Effector memory CD8-positive, alpha-beta T cell (primary cell): ENCODE results near the gene POLA1.
"Not testable (repeated sequence)": the region's sequence is repeated elsewhere in the genome, so short reads cannot be mapped to it uniquely, and the experiment has no call there.

Experiments
- ATAC-seq: fragments of 150-1000 bp; cut with Tn5 transposase; replicated peaks from 2 replicates; pipeline ENCODE4 v1.10.0; 2021; ENCODE audit warnings: mild to moderate bottlenecking, moderate library complexity
- DNase-seq, 3 experiments: peaks; one replicate each; pipeline ENCODE4 v3.0.0; 2021
- H3K27ac Mint-ChIP-seq, 2 donors: one replicate each; pipeline ENCODE4 v1.8.0; 2022; ENCODE audit warnings: mild to moderate bottlenecking in 2 of 2, mixed read lengths in 2 of 2, moderate library complexity in 2 of 2
- H3K27me3 Mint-ChIP-seq, 2 donors: one replicate each; pipeline ENCODE4 v1.8.0; 2022; ENCODE audit warnings: mixed read lengths in 2 of 2
- H3K36me3 Mint-ChIP-seq: one replicate; pipeline ENCODE4 v1.8.0; 2022; ENCODE audit warnings: mild to moderate bottlenecking, moderate library complexity, mixed read lengths; ENCODE audit not compliant: insufficient read depth
- H3K4me1 Mint-ChIP-seq, 2 donors: one replicate each; pipeline ENCODE4 v1.8.0; 2022; ENCODE audit warnings: low read depth in 2 of 2, mixed read lengths in 2 of 2
- H3K4me3 Mint-ChIP-seq, 2 donors: one replicate each; pipeline ENCODE4 v1.8.0; 2022; ENCODE audit warnings: mild to moderate bottlenecking in 2 of 2, mixed read lengths in 2 of 2, moderate library complexity in 2 of 2
- H3K9me3 Mint-ChIP-seq, 2 donors: one replicate each; pipeline ENCODE4 v1.8.0; 2022; ENCODE audit warnings: mixed read lengths in 2 of 2

The POLA1 gene

DNA sequence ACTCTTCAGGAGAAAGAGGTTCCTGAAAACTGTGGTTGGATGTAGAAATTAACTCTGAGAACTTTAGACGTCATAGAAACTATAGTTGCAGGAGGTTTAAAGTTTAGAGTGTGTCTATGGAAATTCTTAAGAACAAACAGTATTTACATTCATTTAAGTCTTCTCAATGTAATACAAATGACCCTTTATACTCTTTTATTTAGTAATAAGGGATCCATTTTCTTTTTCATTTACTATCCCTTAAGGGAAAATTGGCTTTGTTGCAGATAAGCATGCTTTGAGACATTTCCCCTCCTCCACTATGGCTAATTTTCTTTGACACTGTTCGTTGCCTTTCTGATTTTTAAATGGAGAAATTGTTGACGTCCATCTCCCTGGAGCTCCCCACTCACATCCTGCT, 96.4 kb downstream of the POLA1 start:
- ATAC-seq (no peak), DNase-seq (no peak)
- Mint-ChIP-seq H3K4me3 (no peak overlapping the region), H3K27me3 (no peaks in the 10 kb centered on the region), H3K36me3 (no peaks in the 10 kb centered on the region), H3K9me3 (no peaks in the 10 kb centered on the region), H3K4me1 (no peaks in the 10 kb centered on the region), H3K27ac (no peak overlapping the region)

DNA sequence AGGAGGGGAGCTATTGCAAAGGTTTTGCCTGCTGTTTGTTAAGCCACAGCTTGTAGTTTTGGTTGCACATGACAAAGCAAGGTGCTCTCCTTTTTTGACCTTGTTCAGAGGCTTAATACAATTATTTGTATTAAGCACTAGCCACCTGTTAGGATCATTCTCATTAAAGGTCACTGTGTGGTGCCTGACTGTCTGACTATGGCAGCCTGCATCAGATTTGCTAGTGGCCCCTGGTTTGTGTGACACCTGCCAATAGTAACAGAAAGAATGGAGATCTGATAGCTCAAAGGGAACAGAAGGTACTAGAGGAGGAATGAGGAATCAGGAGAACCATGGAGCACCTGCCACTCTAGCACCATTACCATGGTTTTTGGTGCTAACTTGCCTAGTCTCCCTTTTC, 102.5 kb downstream of the POLA1 start:
- no peak for DNase-seq
- H3K27me3 Mint-ChIP-seq, result no peaks in the 10 kb centered on the region
- H3K4me3 Mint-ChIP-seq, result no peak overlapping the region
- no peaks in the 10 kb centered on the region for H3K9me3 Mint-ChIP-seq
- ATAC-seq, result no peak
- no peaks in the 10 kb centered on the region for H3K4me1 Mint-ChIP-seq
- H3K27ac Mint-ChIP-seq, result no peak overlapping the region
- no peaks in the 10 kb centered on the region for H3K36me3 Mint-ChIP-seq

DNA sequence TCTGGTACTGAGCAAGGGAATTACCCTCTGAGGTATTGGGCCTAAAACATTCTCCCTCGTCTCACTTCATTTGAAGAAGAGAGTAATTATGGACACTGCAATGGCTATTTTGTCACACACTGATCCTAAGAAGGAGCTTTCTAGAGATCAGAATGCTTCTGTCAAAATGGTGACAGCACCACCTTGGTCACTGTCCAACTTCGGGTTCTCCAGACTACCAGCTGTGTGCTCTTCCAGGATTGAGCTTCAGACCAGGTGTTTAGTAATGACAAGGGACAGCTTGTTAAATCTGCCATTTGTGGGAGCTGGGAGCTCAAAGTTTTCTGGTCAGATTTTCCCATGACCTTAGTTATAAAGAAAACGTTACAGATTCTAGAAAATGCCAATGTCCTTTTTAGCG, 105.4 kb downstream of the POLA1 start:
- Mint-ChIP-seq H3K27ac (no peak overlapping the region), H3K4me3 (no peak overlapping the region), H3K27me3 (no peaks in the 10 kb centered on the region), H3K9me3 (no peaks in the 10 kb centered on the region), H3K4me1 (no peaks in the 10 kb centered on the region), H3K36me3 (no peaks in the 10 kb centered on the region)
- DNase-seq, result no peak
- ATAC-seq, result no peak

DNA sequence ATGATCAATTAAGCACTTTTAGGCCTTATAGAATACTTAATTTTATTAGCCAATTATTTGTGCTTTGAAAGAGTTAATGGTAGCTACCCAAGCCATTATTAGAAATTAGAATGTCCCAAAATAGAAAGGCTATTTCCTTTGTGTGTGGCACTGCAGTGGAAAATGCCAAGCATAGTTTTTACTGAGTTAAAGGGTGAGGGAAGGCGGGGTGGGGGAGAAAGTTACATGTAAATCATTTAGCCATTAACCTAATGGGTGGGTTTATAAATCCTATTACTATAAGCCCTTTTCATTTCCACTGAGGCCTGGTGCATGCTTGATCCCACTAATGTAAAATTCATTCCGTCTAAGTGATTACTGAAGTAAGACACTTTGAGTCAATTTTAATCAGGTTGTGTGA, 105.8 kb downstream of the POLA1 start:
- H3K27ac Mint-ChIP-seq, result no peak overlapping the region
- no peaks in the 10 kb centered on the region for H3K27me3 Mint-ChIP-seq
- H3K4me1 Mint-ChIP-seq, result no peaks in the 10 kb centered on the region
- H3K36me3 Mint-ChIP-seq, result no peaks in the 10 kb centered on the region
- ATAC-seq (no peak), DNase-seq (no peak)
- no peak overlapping the region for H3K4me3 Mint-ChIP-seq
- no peaks in the 10 kb centered on the region for H3K9me3 Mint-ChIP-seq

DNA sequence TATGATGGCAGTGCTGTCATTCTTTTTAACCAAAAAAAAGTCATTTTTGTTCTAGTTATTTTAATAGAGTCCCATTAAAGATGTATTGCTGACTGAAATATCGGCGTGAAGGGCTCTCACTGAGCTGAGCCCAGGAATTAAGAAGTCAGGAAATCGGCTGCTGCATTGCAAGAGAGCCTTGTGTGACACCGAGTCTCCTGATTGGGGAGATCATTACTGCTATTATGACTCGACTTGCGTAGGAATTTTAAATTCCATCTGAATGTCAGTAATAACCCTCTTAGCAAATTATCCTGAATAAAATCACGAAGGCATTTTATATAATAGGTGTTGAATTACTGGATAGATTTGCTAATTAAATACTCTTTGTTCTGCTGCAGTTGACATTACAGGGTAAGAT, 111.5 kb downstream of the POLA1 start:
- Mint-ChIP-seq H3K4me3 (no peak overlapping the region), H3K27ac (no peak overlapping the region), H3K4me1 (peaks cover 2 to 4% of the 10 kb centered on the region in 2 donors), H3K9me3 (no peaks in the 10 kb centered on the region), H3K36me3 (peaks cover 4% of the 10 kb centered on the region), H3K27me3 (no peaks in the 10 kb centered on the region)
- ATAC-seq (no peak), DNase-seq (no peak)

DNA sequence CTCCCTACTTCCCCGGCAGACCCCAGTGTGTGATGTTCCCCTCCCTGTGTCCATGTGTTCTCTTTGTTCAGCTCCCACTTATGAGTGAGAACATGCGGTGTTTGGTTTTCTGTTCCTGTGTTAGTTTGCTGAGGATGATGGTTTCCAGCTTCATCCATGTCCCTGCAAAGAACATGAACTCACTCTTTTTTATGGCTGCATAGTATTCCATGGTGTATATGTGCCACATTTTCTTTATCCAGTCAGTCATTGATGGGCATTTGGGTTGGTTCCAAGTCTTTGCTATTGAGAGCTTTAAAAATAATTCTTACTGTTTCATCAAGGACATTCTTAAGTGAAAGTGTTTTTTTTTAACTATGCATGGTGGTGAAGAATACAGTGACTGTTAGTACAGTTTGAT, 126.1 kb downstream of the POLA1 start:
- not testable (repeated sequence) for ATAC-seq, DNase-seq, H3K36me3 Mint-ChIP-seq, H3K27me3 Mint-ChIP-seq, H3K9me3 Mint-ChIP-seq, H3K27ac Mint-ChIP-seq, H3K4me1 Mint-ChIP-seq, H3K4me3 Mint-ChIP-seq

DNA sequence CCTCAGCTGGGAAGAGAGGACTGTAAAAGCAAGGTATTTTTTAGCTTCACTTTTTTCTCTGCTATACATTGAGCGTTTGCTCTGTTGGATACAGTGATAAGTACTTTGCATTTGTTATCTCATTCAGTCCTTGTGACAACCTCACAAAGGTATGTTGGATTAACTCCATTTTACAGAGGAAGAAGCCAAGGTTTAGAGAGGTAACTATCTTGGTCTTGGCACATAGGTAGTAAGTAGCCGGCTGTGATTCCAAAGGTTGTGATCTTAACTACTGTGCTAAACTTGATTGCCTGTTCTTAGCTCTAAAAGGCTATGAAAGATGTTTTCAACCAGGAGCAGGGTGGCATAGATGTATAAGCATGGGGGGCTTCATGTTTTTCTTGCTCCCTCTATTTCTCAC, 134.4 kb downstream of the POLA1 start:
- DNase-seq, result no peak
- H3K36me3 Mint-ChIP-seq, result peaks cover 10% of the 10 kb centered on the region
- H3K4me1 Mint-ChIP-seq, result peaks cover 0 to 2% of the 10 kb centered on the region in 2 donors
- ATAC-seq, result no peak
- H3K9me3 Mint-ChIP-seq, result no peaks in the 10 kb centered on the region
- no peaks in the 10 kb centered on the region for H3K27me3 Mint-ChIP-seq
- H3K27ac Mint-ChIP-seq, result peak overlapping the region in 1 of 2 donors; percentile 28
- no peak overlapping the region for H3K4me3 Mint-ChIP-seq

DNA sequence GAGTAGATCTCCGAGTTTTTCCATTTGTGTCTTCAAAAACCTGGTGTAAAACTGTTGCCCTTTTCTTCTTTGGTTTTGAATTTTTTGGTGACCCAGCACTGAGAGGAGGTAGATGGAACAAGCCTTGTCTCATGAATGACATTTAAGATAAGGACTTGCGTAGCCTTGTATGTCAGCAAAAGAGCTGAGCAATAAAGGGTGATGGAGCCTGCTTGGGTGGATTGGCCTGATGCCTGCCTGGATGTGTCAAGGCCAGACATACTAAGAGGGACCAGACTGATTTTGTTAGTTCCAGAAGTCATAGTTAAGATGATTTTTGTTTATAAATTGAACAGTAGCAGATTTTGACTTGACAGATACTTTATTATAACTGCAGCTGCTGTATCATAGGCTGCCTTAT, 134.9 kb downstream of the POLA1 start:
- peaks cover 8% of the 10 kb centered on the region for H3K36me3 Mint-ChIP-seq
- H3K4me3 Mint-ChIP-seq, result no peak overlapping the region
- H3K27ac Mint-ChIP-seq, result no peak overlapping the region

DNA sequence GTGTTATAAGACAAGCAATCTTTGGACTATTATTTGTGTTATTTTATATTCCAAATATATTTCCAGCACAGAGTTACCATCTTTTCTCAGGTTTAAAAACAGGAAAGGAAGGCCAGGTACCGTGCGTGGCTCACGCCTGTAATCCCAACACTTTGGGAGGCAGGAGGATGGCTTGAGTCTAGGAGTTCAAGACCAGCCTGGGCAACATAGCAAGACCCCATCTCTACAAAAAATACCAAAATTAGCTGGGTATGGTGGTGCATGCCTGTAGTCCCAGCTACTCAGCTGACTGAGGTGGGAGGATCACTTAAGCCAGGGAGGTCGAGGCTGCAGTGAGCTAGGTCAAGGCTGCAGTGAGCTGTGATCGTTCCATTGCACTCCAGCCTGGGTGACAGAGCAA, 140.0 kb downstream of the POLA1 start:
- Mint-ChIP-seq H3K27me3 (no peaks in the 10 kb centered on the region), H3K27ac (no peak overlapping the region), H3K36me3 (peaks cover 5% of the 10 kb centered on the region), H3K9me3 (no peaks in the 10 kb centered on the region), H3K4me3 (no peak overlapping the region), H3K4me1 (peaks cover 0 to 2% of the 10 kb centered on the region in 2 donors)
- DNase-seq (no peak), ATAC-seq (no peak)

More for the DNA sequence above, 134.9 kb downstream of the POLA1 start:
- ATAC-seq (no peak), DNase-seq (no peak)
- no peaks in the 10 kb centered on the region for H3K27me3 Mint-ChIP-seq
- no peaks in the 10 kb centered on the region for H3K9me3 Mint-ChIP-seq
- H3K4me1 Mint-ChIP-seq, result peaks cover 0 to 2% of the 10 kb centered on the region in 2 donors

DNA sequence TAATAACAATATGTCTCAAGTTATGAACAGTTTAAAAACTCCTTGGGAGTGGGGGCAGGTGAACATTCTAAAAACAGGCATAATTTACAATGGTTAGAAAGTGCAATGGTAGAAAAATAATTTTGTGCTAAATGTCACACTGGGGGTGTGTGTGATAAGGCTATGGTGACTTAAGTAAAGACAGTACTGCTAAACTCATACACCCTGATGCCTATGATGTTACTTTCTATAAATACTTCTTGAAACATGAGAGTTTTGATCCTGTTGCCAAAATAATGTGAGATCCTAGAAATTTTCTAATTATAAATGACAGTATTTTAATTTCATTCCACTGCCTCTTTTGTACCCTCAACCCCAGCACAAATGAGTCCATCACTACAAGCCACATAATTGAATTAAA, 144.2 kb downstream of the POLA1 start:
- DNase-seq (no peak), ATAC-seq (no peak)
- no peak overlapping the region for H3K4me3 Mint-ChIP-seq

DNA sequence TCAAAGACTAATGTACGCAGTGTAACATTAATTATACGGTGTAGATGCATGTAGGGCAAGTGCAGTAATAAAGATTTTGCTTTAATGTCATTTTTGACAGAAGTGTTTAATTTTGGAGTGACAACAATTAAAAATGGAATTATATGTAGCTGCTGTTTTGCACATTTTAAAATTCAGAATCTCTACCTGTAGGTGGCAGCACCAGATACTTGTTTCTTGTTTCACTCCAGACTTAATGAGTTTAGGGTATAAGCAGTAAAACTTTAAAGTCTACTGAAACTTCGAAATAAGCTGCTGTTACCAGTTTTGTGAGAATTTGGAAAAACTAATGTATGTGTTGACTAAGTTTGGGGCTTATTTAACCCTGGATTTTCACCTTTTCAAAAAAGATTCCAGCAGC, 144.9 kb downstream of the POLA1 start:
- H3K27ac Mint-ChIP-seq, result no peak overlapping the region

More for the DNA sequence above, 144.2 kb downstream of the POLA1 start:
- Mint-ChIP-seq H3K36me3 (peaks cover 5% of the 10 kb centered on the region), H3K27ac (no peak overlapping the region), H3K27me3 (no peaks in the 10 kb centered on the region), H3K9me3 (no peaks in the 10 kb centered on the region), H3K4me1 (no peaks in the 10 kb centered on the region)

DNA sequence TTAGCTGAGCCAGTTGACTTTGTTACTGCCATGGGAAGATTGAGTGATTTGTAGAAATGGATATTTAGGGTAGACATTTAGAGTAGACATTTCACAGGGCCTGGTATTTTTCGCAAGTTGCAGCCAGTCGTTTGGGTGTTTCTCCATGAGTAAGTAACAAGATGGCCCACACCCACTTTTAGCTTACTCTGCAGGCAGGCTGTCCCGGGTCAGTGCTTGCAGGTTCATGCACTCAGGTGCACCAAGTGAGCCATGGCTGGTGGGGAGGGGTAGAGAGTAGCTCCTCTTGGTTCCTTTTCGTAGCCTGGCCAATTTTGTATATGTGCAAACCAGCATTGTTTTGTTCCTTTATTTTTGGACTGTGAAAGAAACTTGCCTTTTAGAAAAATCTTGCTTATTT, 145.6 kb downstream of the POLA1 start:
- no peak for DNase-seq
- Mint-ChIP-seq H3K27me3 (no peaks in the 10 kb centered on the region), H3K27ac (no peak overlapping the region)

More for the DNA sequence above, 144.9 kb downstream of the POLA1 start:
- ATAC-seq, result no peak
- H3K9me3 Mint-ChIP-seq, result no peaks in the 10 kb centered on the region
- no peak overlapping the region for H3K4me3 Mint-ChIP-seq
- peak; percentile 1 to 4 (median 1) for DNase-seq
- H3K36me3 Mint-ChIP-seq, result peaks cover 5% of the 10 kb centered on the region
- no peaks in the 10 kb centered on the region for H3K27me3 Mint-ChIP-seq
- no peaks in the 10 kb centered on the region for H3K4me1 Mint-ChIP-seq

DNA sequence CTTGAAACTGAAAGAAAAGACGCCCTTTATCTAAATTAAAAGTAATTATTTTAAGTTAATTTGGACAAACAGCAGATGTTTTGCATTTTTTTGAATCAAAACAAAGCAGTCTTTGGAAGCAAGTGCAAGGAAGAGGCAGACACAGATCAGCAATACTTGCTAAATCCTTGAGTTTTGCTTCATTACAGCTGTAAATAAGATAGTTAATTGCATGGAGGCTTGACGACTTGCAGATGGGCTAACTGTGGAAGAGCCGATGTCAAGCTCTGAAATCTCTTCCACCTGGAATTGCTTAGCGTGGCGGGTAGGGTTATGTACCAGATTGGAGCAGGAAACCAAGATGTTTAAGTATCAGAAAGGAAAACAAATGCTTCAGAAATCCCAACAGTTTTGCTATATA, 148.8 kb downstream of the POLA1 start:
- no peak for DNase-seq
- Mint-ChIP-seq H3K36me3 (no peaks in the 10 kb centered on the region), H3K4me3 (no peak overlapping the region), H3K9me3 (no peaks in the 10 kb centered on the region), H3K27ac (no peak overlapping the region), H3K4me1 (no peaks in the 10 kb centered on the region), H3K27me3 (no peaks in the 10 kb centered on the region)
- ATAC-seq, result no peak

More for the DNA sequence above, 145.6 kb downstream of the POLA1 start:
- no peak overlapping the region for H3K4me3 Mint-ChIP-seq
- peaks cover 5% of the 10 kb centered on the region for H3K36me3 Mint-ChIP-seq
- no peak for ATAC-seq
- H3K9me3 Mint-ChIP-seq, result no peaks in the 10 kb centered on the region
- H3K4me1 Mint-ChIP-seq, result no peaks in the 10 kb centered on the region

DNA sequence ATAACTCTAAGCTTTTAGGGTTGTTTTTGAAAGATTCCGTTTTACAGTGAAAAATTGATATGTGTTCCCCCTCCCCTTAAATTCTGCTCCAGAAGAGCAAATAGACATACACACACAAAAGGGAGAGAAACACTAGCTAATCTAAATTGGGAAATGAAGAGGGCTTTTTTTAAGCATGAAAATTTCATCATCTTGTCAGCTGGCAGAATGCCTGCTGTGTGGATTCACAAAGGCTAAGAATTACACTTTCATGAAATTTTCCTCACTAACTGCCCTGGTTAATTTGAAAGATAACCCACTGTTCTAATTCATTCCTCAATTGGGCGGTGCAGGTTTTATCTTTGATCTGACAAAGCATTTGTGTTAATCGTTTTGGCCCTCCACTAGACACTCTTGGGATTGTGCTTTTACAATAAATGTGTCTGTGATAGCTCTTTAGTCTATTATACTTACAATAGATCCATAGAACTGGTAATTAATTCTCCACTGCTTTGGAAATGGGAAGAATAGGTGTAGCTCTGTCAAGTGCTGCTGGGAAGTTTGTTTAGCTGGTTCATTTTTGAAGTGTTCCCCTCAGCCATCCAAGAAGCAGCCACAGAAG, 152.9 kb downstream of the POLA1 start:
- no peaks in the 10 kb centered on the region for H3K4me1 Mint-ChIP-seq
- H3K4me3 Mint-ChIP-seq, result no peak overlapping the region
- H3K36me3 Mint-ChIP-seq, result no peaks in the 10 kb centered on the region
- no peak overlapping the region for H3K27ac Mint-ChIP-seq
- DNase-seq (no peak), ATAC-seq (no peak)
- H3K9me3 Mint-ChIP-seq, result no peaks in the 10 kb centered on the region
- H3K27me3 Mint-ChIP-seq, result no peaks in the 10 kb centered on the region

DNA sequence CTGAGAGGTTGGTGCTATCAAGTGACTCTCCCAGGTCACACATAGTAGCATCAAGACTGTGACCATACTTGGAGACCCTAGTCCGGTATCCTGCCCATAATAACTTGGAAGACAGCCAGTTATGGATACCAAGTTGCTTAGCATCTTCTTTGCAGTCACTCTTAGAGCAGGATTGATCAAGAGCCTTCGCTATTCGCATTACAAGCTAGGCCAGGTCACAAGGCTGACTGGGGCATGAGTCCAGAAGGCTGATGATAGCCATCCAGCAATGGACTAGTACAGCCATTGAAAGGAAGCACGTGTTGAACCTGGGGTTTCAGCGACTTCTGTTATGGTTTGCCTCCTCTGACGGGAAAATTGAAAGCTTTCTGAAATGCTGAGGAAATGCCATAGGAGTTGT, 157.6 kb downstream of the POLA1 start:
- Mint-ChIP-seq H3K4me1 (no peaks in the 10 kb centered on the region), H3K27me3 (no peaks in the 10 kb centered on the region), H3K36me3 (no peaks in the 10 kb centered on the region), H3K27ac (no peak overlapping the region), H3K4me3 (no peak overlapping the region), H3K9me3 (no peaks in the 10 kb centered on the region)
- DNase-seq, result no peak
- no peak for ATAC-seq
